ENCODE results near the gene SNX1.

SNX1 gene

DNA sequence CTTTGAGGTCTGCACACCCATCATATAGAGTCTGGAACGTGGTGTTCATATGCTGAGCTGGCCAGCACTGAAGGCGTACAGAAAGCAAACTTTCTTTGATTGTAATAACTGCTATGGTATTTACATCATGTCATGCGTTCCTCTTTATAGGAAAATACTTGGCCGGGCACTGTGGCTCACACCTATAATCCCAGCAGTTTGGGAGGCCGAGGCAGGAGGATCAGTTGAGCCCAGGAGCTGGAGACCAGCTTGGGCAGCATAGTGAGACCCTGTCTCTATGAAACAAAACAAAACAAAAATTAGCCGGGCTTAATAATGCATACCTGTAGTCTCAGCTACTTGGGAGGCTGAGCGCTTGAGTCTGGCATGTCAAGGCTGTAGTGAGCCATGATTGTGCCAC is 52.4 kb downstream of the SNX1 start:
- no peak for DNase-seq

DNA sequence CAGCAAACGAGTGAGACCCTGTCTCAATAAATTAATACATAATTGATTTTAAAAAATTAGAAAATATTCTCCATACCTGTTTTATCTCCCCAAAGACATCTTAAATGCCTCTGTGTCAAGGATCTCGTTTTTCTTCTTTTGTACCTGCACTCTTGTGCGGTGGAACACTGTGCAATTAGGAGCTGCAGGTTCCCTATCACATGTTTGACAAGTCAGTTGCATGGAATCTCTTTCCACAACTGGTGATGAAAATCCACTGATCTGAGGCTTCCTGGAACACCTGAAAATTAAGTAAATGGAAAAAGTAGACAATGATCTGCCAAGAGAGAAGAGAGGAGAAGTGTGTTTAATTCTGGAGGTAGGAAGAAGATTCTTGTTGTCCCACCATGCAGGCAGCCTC is 52.8 kb downstream of the SNX1 start:
- DNase-seq, result no peak

DNA sequence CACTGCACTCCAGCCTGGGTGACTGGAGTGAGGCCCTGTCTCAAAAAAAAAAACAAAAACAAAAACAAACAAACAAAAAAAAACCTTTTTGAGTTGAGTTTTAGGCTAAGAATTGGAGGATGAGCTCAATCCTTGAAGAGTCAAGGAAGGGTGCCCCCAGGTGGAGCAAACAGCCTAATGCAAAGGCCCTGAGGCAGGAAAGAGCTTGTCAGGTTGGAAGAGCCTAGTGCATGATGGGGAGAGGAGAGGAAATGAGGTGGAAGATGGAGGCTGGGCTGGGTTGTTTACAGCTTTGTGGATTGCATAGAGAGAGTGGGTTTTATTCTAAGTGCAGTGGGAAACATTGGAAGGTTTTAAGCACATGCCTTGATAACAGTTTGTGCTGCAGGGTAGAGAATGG is 53.6 kb downstream of the SNX1 start:
- peak; percentile 31 for DNase-seq

DNA sequence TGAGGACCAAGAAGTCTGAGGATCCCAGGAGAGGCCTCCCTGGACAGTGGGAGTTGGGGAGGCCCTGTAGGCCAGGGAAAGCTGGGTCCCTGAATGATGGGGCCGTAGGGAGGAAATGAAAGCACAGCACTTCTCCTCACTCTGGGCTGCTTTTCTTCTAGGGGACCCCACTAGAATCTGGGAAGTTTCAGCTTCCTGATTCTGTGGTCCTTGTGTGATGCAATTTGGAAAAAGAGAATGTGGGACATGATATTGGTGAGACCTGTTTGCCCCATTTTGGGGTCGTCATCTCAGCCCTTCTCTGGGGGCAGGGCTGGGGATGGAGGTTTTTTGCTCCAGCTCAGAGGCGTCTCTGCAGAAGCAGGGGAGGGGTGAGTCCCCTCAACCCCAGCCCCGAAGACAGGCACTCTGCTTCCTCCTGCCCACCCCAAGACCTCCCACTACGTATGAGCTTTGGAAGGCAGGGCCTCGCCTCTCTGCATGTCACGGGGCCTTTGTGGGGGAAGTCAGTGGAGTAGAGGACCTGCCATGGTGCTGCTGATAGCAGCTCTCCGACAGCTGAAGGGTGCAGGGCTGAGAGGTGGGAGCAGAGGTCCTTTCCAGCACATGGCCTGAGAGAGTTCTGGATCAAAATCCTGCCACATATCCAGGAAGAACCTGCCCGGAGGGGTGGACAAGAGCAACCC is 54.3 kb downstream of the SNX1 start:
- no peak for DNase-seq

DNA sequence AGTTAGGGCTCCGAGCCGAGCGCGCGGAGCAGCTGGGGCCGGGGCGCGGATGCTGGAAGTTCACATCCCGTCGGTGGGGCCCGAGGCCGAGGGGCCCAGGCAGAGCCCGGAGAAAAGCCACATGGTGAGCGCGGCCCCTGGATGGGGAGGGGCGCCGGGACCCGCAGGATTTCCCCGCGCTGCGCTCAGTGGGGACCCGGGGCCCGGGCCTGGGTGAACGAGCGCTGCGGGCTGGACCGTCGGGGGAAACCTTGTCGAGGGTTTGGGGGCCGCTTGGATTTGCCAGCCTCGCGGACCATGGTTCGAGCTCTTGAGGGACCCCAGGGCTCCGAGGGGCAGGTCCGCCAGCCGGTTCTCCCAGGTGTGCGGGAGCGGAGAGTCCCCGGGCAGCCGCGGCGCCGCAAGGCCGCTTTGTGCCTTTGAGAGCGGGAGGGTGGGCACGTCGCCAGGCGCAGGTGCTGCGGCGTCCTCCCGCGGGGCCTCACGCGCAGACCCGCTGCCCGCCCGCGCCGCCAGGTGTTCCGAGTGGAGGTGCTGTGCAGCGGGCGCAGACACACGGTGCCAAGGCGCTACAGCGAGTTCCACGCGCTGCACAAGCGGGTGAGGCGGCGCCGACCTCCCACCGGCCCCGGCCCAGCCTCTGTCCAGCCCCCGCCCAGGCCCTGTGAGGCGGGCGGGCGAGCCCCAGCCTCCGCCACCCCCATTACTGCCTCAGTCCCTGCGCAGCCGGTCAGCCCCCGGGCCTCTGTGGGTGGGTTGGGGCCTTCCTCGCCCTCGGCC is 56.1 kb downstream of the SNX1 start, which contains the start of gene SNX22:
TSS of gene SNX22 (plus strand) at position 5 of the 780 bp plus-strand sequence. CDS start at position 50, 45 bp downstream.
- DNase-seq, result no peak

DNA sequence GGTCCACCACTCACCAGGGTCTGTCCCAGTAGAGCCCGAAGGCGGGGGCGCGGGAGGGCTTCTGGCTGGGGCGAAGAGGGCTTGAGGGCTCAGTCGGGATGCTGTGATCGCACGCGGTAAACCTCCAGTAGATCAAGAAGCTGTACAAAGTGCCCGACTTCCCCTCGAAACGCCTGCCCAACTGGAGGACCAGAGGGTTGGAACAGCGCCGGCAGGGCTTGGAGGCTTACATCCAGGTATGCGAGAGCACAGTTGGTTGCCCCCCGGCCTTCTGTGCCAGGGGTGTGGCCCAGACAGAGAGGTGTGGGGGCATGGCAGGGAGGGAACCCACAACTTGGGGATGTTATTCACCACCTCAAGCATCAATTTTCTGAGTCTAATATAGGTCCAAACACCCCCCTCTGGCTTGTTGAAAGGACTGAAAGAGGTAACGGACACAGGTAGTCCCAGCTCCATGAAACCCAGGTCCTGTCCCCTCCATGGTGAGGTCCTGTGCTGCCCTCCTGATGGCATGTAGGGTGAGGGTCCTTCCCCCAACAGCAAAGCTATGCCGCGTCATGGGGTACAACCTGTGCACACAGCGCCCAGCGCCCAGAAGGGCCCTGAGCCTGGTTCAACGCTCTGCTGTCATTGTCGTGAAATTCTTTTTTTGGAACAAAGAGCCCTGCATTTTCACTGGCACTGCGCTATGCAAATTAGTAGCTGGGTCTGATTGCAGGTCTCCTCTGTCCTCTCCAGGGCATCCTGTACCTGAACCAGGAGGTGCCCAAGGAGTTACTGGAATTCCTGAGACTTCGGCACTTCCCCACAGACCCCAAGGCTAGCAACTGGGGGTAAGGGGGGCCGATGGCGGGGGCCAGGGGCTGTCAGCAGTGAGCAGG is 57.0 kb downstream of the SNX1 start:
- DNase-seq, result no peak

DNA sequence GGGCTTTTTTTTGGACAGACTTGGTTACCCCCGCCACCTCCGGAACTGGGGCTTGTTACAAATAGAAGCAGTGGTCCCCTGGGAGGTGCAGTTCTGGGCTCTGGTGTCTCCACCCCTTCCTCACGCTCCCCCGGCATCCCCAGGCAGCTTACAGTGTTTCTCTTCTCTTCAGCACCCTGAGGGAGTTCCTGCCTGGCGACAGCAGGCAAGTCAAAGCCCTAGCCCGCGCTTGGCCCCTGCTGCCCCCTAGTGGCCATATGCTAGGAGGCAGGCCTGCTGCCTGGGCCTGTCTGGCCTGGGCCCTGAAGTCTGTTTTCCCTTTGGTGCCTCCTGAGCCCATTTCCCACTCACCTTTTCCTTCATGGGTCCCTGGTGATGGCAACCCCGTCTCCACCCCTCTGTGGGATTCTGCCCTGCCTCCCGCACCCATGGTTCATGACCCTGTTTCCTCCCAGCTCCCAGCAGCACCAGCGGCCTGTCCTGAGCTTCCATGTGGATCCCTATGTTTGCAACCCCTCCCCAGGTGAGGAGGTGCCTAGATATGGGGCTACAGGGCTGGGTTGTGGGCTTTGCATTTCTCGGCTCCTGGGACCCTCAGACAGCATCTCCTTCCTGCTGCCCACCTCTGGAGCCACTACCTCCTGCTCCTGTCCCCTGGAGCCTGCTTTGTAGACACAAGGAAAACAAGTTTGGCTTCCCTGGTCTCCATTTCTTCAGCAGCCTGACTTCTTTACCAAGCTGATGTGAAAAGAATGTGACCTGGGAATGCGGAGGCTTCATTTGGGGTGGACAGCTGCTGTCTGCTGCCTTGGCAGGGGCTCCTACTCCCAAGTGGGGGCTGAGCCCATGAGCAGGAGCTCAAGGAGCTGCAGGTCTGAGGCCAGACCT is 57.9 kb downstream of the SNX1 start:
- DNase-seq, result peak; percentile 84

DNA sequence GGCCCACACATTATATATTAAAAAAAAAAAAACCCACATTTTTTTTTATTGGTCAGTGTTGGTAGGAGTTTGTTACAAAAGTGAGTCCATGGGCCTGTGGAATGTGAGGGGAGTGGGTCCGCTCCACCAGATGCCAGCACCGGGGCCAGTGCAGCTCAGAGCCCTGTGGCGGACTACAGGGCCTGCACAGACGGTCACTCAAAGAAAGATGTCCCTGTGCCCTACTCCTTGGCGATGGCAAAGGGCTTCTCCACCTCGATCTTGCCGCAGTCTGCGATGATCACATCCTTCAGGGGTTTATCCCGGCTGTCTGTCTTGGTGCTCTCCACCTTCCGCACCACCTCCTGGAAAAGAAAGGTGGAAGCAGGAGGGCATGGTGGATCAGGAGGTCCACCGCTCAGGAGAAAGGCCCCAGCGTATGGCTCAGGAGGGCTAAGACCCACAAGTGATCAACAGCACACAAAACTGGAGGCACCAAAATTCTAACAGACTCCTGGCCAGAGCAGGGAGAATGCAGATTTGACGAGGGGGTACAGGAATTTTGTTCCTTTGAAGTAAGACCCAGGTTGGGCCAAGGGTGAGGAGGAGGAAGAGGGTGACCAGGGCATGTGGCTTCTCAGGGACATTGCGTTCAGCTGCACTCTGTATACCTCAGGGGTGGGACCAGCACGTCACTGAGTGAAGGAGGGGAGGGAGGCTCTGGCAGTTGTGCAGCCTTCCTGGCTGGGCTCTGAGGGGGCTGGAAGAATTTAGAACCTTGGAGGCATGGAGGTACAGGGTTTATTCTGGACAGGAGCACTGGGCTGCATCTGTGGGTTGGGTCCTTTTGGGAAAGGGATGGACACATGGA is 60.2 kb downstream of the SNX1 start:
- DNase-seq, result no peak

DNA sequence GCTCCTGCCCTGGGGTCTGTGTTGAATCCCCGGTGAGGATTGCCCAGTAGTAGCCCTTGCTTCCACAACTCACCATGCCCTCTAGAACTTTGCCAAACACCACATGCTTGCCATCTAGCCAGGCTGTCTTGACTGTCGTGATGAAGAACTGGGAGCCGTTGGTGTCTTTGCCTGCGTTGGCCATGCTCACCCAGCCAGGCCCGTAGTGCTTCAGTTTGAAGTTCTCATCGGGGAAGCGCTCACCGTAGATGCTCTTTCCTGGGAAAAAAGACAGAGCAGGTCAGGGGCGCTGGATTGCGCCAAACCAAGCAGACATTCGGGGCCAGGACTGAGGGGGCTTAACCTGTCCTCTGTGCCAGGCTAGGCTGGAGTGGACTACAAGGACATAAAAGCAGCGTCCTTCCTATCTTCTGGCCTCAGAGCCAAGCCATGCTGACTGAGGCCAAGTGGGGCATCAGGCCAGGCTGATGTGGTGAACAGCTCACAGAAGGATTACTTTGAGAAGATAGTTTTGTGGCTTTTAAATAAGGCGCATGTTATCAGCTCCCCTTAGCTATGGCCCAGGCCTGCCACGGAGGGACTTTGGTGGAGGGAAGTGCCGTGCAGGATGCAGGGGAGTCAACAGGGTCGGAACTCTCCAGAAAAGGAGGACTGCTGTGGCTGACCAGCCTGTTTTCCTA is 61.0 kb downstream of the SNX1 start:
- DNase-seq, result no peak

DNA sequence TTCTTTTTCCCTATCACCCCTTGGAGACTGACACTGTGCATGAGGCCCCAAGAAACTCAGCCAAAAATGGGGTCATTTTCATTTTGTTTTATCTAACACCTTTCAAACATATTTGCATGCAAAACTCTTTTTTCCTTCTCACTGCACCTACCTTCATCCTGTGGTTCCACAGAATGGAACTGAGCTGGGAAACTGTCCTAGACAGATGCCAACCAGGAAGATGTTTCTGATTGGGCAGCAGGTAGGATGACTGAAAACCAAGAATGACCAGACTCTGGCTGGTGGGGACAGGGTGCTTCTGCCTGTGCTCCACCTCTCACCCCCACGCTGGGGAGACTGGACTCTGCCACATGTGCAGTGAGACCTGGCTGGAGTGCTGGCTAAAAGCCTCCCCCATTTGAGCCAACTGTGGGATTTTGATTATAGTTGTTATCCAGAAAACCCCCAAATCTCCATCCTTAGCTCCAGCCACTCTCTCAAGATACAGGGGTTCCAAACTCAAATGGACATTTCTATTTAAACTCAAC is 61.9 kb downstream of the SNX1 start:
- DNase-seq, result no peak

DNA sequence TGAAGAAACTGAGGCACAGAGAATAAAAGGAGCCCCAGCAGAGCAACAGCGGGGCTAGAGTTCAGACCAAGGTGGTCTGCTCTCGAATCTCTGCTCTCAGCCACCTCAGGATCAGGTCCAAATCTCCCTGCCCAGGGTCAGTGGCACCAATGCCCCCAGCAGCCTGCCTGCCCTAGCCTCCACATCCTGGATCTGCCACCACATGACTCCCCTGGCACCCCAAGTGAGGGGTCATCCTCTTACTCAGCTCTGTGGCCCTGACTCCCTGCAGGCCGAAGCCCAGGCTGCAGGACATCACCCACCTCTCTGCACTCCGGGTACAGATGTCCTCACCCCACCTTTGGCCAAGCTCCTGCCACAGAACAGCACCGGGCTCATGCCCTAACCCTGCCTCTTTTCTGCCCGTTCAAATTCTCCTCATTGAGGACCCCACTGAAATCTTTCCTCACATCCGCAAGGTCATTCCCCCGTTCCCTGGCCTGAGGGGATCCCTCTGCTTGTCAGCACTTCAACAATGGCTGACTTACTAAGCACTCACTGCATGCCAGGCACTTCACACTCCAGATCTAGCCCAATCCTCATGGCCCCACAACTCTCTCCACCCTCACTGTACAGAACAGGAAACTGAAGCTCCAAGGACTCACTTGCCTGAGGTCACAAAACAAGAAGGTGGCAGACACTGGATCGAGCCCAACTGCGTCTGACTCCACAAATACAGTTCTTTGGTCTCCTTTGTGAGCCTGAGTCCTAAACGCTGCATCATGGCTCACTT is 62.8 kb downstream of the SNX1 start:
- DNase-seq, result no peak

DNA sequence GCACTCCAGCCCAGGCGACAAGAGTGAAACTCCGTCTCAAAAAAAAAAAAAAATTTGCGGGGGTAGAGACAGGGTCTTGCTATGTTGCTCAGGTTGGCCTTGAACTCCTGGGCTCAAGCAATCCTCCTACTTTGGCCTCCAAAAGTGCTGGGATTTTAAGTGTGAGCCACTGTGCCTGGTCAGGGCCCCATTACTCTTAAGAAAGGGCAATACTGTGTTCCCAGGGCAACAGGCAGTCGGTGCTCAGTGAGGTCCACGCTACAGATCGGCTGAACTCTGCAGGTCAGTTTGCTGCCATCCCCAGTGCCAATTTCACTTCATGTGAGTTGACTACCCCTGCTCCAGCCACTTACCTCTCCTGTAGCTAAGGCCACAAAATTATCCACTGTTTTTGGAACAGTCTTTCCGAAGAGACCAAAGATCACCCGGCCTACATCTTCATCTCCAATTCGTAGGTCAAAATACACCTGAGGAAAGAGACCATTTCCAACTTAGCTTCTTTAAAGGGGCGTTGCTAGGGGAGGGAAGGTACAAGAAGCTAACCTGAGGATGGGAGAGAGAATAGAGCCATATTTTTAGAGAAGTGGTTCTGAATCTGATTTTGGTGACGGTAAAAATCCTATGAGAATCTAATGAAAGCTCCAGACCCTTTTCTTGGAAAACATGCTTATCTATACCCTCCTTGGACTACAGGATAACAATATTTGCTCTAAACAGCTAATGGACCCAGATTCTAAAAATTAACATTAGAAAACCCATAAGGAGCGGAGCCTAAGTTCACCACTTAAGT is 66.1 kb downstream of the SNX1 start:
- no peak for DNase-seq

DNA sequence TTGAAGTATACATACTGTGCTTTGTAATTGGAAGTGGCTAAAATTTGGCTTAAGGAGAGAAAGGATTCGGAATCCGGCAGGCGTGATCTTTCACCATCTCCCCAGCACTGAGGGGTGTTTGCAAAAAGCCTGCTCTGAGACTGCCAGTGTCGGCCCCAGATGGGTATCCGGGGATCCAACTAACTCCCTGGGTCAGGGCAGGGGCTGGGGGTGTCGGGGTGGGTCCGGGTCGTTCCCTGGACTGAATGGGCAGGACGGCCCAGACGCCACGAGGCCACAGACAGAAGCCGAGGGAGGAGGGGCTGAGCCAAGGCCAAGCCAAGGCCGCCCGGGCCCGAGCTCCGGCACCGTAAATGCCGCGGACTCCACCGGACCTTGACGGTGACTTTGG is 66.7 kb downstream of the SNX1 start:
- DNase-seq, result no peak

DNA sequence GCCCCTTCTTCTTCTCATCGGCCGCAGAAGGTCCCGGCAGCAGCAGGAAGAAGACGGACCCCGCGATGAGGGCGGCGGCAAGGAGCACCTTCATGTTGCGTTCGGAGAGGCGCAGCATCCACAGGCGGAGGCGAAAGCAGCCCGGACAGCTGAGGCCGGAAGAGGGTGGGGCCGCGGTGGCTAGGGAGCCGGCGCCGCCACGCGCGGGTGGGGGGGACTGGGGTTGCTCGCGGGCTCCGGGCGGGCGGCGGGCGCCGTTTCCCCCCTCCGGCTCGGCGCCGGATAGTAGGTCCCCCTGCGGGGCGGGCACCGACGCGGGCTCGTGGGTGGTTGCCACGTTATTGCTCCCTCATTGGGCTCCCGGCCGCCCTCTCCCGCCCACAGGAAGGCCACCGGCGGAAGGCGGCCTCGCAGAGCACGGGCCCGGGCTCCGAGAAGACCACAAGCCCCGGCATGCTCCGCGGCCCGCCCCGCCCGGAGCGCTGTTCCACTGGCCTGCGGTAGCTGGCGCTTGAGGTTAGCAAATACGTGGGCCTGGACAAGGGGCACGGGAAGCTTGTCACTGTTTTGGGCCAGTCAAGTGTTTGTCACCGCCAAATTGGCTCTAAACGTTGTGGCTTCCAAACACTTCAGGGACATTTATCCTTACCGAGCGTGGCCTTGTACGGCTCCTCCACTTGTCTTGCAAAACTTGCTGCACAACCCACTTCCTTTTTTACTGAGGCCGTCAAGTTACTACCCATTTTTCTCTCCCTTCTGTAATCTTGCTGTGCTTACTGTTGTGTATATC is 67.3 kb downstream of the SNX1 start, which contains the start of gene PPIB:
TSS of gene PPIB (minus strand) at position 154 of the 790 bp plus-strand sequence. CDS start at position 118, 36 bp downstream.
- DNase-seq, result peak; percentile 98

DNA sequence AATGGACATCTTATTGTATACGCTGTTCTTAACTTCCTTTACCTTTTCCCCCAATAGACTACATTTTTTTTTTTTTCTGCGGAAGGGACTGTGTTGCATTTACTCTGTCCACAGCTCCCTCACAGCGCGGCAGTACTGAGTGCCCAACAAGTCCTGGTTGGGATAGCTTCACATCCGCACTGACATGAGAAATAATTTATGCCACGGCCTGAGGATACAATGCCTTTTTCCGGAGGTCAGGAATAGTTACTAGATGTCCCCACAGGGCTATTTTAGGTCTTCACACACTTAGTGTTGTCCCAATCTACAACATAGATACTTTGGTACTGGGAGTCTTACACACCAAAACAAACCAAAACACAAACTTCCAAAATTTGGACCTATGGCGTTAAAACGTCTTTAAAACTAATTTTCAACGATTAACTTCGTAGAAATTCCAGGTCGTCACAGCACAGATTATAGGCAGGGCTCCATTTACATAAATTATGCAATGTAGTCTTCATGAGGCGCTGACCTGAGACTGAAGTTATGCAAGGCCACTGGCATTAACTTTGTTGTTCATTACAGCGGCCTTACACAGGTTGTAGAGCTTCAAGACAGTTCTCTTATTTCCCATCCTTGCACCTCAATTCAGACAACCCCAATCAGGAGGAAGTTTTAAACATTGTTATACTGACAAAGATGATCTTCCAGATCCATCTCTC is 68.0 kb downstream of the SNX1 start:
- DNase-seq, result no peak

DNA sequence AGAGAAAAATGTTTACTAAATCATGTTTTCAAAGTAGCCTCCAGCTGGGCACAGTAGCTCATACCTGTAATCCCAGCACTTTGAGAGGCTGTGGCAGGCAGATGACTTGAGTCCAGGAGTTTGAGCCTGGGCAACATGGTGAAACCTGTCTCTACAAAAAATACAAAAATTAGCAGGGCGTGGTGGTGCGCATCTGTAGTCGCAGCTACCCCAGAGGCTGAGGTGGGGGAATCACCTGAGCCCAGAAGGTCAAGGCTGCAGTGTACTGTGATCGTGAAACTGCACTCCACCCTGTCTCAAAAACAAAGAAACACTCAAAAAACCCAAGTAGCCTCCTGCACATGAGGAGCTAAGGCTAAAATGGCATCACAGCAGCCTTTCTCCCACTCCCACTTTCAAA is 68.7 kb downstream of the SNX1 start:
- DNase-seq, result no peak
